WTC11 (cell line): Measurements from ENCODE around the gene MR1. TPM values are rescaled to one million over a fixed set of nuclear protein-coding genes. Genes with fewer than 3 reads are reported as not detected.

ENCODE experiments used
- ATAC-seq: fragments of 200-7000 bp; cut with Tn5 transposase; 2 replicates; pipeline ENCODE4 v1.10.0; 2021; ENCODE audit warnings: mild to moderate bottlenecking, moderate library complexity
- CTCF ChIA-PET: fragments of 300-600 bp; sonication (Branson Sonifier 250); formaldehyde crosslinking; loops from one replicate; lab custom pipeline; 2021; ENCODE audit warnings: antibody characterized with exemption; lab: Charles Lee
- POLR2A ChIA-PET: fragments of 350-600 bp; sonication (Branson Sonifier 250); formaldehyde crosslinking; loops from one replicate; lab custom pipeline; 2021; ENCODE audit warnings: antibody characterized with exemption; lab: Charles Lee
- DNase-seq: peaks from one replicate; pipeline ENCODE4 v3.0.0; 2021; ENCODE audit warnings: low spot score
- H3K27ac Mint-ChIP-seq: 2 replicates; pipeline ENCODE4 v1.8.0; 2021; ENCODE audit warnings: mixed read lengths
- H3K27me3 Mint-ChIP-seq: 2 replicates; pipeline ENCODE4 v1.8.0; 2021; ENCODE audit warnings: low read depth, mild to moderate bottlenecking, moderate library complexity, mixed read lengths
- H3K36me3 Mint-ChIP-seq: 2 replicates; pipeline ENCODE4 v1.8.0; 2021; ENCODE audit warnings: mixed read lengths
- H3K4me1 Mint-ChIP-seq: 2 replicates; pipeline ENCODE4 v1.8.0; 2022; ENCODE audit warnings: mixed read lengths
- H3K4me3 Mint-ChIP-seq: 2 replicates; pipeline ENCODE4 v1.8.0; 2021; ENCODE audit warnings: mild to moderate bottlenecking, moderate library complexity, mixed read lengths
- H3K9me3 Mint-ChIP-seq: 2 replicates; pipeline ENCODE4 v1.8.0; 2021; ENCODE audit warnings: mixed read lengths
- GRHL2 ChIP-seq: fragments of 250-450 bp; sonication (Bioruptor Pico); IDR thresholded peaks from 2 replicates; pipeline ENCODE4 v1.8.0; 2022; ENCODE audit warnings: mild to moderate bottlenecking, moderate library complexity; ENCODE audit not compliant: insufficient replicate concordance, severe bottlenecking
- IRF2 ChIP-seq: sonication (generic); formaldehyde crosslinking; IDR thresholded peaks from 2 replicates; pipeline ENCODE4 v1.8.0; 2022; ENCODE audit warnings: low read depth, missing genetic modification reagents, borderline replicate concordance
- MXD4 ChIP-seq: fragments of 250-450 bp; sonication (Bioruptor Pico); IDR thresholded peaks from 2 replicates; pipeline ENCODE4 v1.8.0; 2021; ENCODE audit warnings: mild to moderate bottlenecking, moderate library complexity, borderline replicate concordance
- MYBL2 ChIP-seq: sonication (generic); formaldehyde crosslinking; IDR thresholded peaks from 2 replicates; pipeline ENCODE4 v1.8.1; 2023; ENCODE audit warnings: mild to moderate bottlenecking, moderate library complexity, missing genetic modification reagents
- SMAD4 ChIP-seq: sonication (generic); formaldehyde crosslinking; IDR thresholded peaks from 2 replicates; pipeline ENCODE4 v1.8.0; 2022; ENCODE audit warnings: mild to moderate bottlenecking, missing genetic modification reagents
- SP1 ChIP-seq: sonication (generic); formaldehyde crosslinking; conservative IDR thresholded peaks from 2 replicates; pipeline ENCODE4 v1.8.1; 2022; ENCODE audit warnings: missing genetic modification reagents
- TCF7 ChIP-seq: sonication (generic); formaldehyde crosslinking; IDR thresholded peaks from 2 replicates; pipeline ENCODE4 v1.8.0; 2022; ENCODE audit warnings: mild to moderate bottlenecking, low read depth, missing genetic modification reagents, moderate library complexity
- ZNF232 ChIP-seq: sonication (generic); formaldehyde crosslinking; IDR thresholded peaks from 2 replicates; pipeline ENCODE4 v1.8.0; 2022; ENCODE audit warnings: mild to moderate bottlenecking, missing genetic modification reagents
- ZNF423 ChIP-seq: fragments of 250-450 bp; sonication (Bioruptor Pico); IDR thresholded peaks from 2 replicates; pipeline ENCODE4 v2.1.2; 2022; ENCODE audit warnings: mild to moderate bottlenecking, moderate library complexity
- total RNA-seq: library from RNA; stranded (reverse); gene quantifications from 3 replicates; pipeline ENCODE4 v1.2.3, GENCODE V29; 2021
- TF ChIP-seq, protein P1 (sequence below): fragments of 250-450 bp; sonication (Bioruptor Pico); IDR thresholded peaks from 2 replicates; pipeline ENCODE4 v1.9.0; 2021; ENCODE audit warnings: mild to moderate bottlenecking, borderline replicate concordance
- TF ChIP-seq, protein P2 (sequence below): fragments of 200-600 bp; IDR thresholded peaks from 2 replicates; pipeline ENCODE4 v1.8.0; 2022; ENCODE audit warnings: antibody characterized with exemption
- TF ChIP-seq, protein P3 (sequence below): sonication (generic); formaldehyde crosslinking; IDR thresholded peaks from 2 replicates; pipeline ENCODE4 v1.8.1; 2023; ENCODE audit warnings: mild to moderate bottlenecking, missing genetic modification reagents, moderate library complexity
- TF ChIP-seq, protein P4 (sequence below): sonication (generic); formaldehyde crosslinking; IDR thresholded peaks from 2 replicates; pipeline ENCODE4 v1.8.0; 2023; ENCODE audit warnings: missing genetic modification reagents, mild to moderate bottlenecking, borderline replicate concordance
- TF ChIP-seq, protein P5 (sequence below): sonication (generic); formaldehyde crosslinking; IDR thresholded peaks from 2 replicates; pipeline ENCODE4 v1.8.0; 2023; ENCODE audit warnings: missing genetic modification reagents
- TF ChIP-seq, protein P6 (sequence below): sonication (generic); formaldehyde crosslinking; IDR thresholded peaks from 2 replicates; pipeline ENCODE4 v1.8.1; 2023; ENCODE audit warnings: mild to moderate bottlenecking, missing genetic modification reagents, borderline replicate concordance
- TF ChIP-seq, protein P7 (sequence below): sonication (generic); formaldehyde crosslinking; IDR thresholded peaks from 2 replicates; pipeline ENCODE4 v1.8.0; 2022; ENCODE audit warnings: mild to moderate bottlenecking, missing genetic modification reagents
- TF ChIP-seq, protein P8 (sequence below): sonication (generic); formaldehyde crosslinking; IDR thresholded peaks from 2 replicates; pipeline ENCODE4 v1.8.1; 2022; ENCODE audit warnings: mild to moderate bottlenecking, missing genetic modification reagents, moderate library complexity, borderline replicate concordance

Gene MR1
- total RNA-seq, 1 experiment from 2014 or later, result 0.28 TPM

DNA sequence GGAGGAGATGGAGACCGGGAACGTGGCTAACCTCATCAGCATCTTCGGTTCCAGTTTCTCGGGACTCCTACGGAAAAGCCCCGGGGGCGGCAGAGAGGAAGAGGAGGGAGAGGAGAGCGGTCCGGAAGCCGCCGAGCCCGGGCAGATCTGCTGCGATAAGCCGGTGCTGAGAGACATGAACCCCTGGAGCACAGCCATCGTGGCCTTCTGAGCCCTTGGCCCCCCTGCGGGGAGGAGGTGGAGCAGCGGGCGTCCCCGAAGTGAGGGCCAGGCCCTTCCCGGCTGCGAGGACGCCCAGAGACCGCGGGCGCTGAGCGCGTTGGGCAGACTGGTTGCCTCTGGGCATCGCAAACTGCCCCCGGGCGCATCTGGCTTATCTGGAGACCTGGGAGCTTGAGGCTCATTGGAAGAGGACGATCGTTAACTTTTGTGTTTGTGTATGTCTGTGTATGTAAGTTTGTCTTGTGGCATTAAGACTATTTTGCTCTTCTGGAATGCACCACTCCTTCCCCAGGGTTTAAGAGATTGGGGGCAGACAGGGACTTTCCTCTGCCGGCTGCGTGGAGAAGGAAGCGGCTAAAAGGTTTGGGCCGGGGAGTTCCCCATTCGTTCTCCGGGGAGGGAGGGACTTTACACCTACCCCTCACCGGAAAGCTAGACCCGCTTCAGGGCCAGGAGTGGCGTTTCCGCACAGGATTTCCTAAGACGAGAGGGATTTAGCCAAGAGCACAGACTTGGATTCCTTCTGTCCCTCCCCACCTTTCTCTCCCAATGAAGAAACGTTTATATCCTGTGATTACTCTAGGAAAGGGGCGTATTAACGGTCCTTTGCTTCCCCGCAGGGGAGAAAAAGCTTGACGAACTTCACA, 56.1 kb downstream of the MR1 start:
- Mint-ChIP-seq H3K9me3 (no peaks in the 10 kb centered on the region), H3K27ac (peak overlapping the region; percentile 74; the same call in 1 of the 2 replicates), H3K4me3 (peak overlapping the region; percentile 94), H3K36me3 (0 out of 2 replicates have a peak, but pooled peaks cover 7% of the 10 kb centered on the region), H3K27me3 (peaks cover 35% of the 10 kb centered on the region), H3K4me1 (peaks cover 40% of the 10 kb centered on the region)
- CTCF ChIA-PET, result interaction anchor here (1.0 to 1.8 kb wide), 6 partner anchors 9 to 208 kb away, joined by 4 to 12 read pairs (median 5); no protein-coding TSS in a partner anchor
- POLR2A ChIA-PET, result interaction anchor here (0.6 to 2.2 kb wide), 8 partner anchors 11 to 71 kb away, joined by 3 to 12 read pairs (median 6); no protein-coding TSS in a partner anchor
- DNase-seq (peak; percentile 63), ATAC-seq (peak; percentile 10)
- TF ChIP-seq, protein P1, sequence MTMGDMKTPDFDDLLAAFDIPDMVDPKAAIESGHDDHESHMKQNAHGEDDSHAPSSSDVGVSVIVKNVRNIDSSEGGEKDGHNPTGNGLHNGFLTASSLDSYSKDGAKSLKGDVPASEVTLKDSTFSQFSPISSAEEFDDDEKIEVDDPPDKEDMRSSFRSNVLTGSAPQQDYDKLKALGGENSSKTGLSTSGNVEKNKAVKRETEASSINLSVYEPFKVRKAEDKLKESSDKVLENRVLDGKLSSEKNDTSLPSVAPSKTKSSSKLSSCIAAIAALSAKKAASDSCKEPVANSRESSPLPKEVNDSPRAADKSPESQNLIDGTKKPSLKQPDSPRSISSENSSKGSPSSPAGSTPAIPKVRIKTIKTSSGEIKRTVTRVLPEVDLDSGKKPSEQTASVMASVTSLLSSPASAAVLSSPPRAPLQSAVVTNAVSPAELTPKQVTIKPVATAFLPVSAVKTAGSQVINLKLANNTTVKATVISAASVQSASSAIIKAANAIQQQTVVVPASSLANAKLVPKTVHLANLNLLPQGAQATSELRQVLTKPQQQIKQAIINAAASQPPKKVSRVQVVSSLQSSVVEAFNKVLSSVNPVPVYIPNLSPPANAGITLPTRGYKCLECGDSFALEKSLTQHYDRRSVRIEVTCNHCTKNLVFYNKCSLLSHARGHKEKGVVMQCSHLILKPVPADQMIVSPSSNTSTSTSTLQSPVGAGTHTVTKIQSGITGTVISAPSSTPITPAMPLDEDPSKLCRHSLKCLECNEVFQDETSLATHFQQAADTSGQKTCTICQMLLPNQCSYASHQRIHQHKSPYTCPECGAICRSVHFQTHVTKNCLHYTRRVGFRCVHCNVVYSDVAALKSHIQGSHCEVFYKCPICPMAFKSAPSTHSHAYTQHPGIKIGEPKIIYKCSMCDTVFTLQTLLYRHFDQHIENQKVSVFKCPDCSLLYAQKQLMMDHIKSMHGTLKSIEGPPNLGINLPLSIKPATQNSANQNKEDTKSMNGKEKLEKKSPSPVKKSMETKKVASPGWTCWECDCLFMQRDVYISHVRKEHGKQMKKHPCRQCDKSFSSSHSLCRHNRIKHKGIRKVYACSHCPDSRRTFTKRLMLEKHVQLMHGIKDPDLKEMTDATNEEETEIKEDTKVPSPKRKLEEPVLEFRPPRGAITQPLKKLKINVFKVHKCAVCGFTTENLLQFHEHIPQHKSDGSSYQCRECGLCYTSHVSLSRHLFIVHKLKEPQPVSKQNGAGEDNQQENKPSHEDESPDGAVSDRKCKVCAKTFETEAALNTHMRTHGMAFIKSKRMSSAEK (CRISPR knock-in tag), result no peak
- TF ChIP-seq IRF2 (no peak), ZNF423 (CRISPR knock-in tag) (no peak), MXD4 (no peak), TCF7 (CRISPR knock-in tag) (no peak), MYBL2 (CRISPR knock-in tag) (0 out of 2 replicates have a peak, but pooled peaks have one; percentile 40), SP1 (0 out of 2 replicates have a peak, but pooled peaks have one; percentile 25), ZNF232 (0 out of 2 replicates have a peak, but pooled peaks have one; percentile 19), GRHL2 (CRISPR knock-in tag) (no peak), SMAD4 (CRISPR knock-in tag) (no peak)
- TF ChIP-seq, protein P2, sequence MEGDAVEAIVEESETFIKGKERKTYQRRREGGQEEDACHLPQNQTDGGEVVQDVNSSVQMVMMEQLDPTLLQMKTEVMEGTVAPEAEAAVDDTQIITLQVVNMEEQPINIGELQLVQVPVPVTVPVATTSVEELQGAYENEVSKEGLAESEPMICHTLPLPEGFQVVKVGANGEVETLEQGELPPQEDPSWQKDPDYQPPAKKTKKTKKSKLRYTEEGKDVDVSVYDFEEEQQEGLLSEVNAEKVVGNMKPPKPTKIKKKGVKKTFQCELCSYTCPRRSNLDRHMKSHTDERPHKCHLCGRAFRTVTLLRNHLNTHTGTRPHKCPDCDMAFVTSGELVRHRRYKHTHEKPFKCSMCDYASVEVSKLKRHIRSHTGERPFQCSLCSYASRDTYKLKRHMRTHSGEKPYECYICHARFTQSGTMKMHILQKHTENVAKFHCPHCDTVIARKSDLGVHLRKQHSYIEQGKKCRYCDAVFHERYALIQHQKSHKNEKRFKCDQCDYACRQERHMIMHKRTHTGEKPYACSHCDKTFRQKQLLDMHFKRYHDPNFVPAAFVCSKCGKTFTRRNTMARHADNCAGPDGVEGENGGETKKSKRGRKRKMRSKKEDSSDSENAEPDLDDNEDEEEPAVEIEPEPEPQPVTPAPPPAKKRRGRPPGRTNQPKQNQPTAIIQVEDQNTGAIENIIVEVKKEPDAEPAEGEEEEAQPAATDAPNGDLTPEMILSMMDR, result no peak
- TF ChIP-seq, protein P3, sequence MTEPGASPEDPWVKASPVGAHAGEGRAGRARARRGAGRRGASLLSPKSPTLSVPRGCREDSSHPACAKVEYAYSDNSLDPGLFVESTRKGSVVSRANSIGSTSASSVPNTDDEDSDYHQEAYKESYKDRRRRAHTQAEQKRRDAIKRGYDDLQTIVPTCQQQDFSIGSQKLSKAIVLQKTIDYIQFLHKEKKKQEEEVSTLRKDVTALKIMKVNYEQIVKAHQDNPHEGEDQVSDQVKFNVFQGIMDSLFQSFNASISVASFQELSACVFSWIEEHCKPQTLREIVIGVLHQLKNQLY (CRISPR knock-in tag), result no peak
- TF ChIP-seq, protein P4, sequence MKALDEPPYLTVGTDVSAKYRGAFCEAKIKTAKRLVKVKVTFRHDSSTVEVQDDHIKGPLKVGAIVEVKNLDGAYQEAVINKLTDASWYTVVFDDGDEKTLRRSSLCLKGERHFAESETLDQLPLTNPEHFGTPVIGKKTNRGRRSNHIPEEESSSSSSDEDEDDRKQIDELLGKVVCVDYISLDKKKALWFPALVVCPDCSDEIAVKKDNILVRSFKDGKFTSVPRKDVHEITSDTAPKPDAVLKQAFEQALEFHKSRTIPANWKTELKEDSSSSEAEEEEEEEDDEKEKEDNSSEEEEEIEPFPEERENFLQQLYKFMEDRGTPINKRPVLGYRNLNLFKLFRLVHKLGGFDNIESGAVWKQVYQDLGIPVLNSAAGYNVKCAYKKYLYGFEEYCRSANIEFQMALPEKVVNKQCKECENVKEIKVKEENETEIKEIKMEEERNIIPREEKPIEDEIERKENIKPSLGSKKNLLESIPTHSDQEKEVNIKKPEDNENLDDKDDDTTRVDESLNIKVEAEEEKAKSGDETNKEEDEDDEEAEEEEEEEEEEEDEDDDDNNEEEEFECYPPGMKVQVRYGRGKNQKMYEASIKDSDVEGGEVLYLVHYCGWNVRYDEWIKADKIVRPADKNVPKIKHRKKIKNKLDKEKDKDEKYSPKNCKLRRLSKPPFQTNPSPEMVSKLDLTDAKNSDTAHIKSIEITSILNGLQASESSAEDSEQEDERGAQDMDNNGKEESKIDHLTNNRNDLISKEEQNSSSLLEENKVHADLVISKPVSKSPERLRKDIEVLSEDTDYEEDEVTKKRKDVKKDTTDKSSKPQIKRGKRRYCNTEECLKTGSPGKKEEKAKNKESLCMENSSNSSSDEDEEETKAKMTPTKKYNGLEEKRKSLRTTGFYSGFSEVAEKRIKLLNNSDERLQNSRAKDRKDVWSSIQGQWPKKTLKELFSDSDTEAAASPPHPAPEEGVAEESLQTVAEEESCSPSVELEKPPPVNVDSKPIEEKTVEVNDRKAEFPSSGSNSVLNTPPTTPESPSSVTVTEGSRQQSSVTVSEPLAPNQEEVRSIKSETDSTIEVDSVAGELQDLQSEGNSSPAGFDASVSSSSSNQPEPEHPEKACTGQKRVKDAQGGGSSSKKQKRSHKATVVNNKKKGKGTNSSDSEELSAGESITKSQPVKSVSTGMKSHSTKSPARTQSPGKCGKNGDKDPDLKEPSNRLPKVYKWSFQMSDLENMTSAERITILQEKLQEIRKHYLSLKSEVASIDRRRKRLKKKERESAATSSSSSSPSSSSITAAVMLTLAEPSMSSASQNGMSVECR, result no peak
- TF ChIP-seq, protein P5, sequence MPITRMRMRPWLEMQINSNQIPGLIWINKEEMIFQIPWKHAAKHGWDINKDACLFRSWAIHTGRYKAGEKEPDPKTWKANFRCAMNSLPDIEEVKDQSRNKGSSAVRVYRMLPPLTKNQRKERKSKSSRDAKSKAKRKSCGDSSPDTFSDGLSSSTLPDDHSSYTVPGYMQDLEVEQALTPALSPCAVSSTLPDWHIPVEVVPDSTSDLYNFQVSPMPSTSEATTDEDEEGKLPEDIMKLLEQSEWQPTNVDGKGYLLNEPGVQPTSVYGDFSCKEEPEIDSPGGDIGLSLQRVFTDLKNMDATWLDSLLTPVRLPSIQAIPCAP (CRISPR knock-in tag), result 0 out of 2 replicates have a peak, but pooled peaks have one; percentile 35
- TF ChIP-seq, protein P6, sequence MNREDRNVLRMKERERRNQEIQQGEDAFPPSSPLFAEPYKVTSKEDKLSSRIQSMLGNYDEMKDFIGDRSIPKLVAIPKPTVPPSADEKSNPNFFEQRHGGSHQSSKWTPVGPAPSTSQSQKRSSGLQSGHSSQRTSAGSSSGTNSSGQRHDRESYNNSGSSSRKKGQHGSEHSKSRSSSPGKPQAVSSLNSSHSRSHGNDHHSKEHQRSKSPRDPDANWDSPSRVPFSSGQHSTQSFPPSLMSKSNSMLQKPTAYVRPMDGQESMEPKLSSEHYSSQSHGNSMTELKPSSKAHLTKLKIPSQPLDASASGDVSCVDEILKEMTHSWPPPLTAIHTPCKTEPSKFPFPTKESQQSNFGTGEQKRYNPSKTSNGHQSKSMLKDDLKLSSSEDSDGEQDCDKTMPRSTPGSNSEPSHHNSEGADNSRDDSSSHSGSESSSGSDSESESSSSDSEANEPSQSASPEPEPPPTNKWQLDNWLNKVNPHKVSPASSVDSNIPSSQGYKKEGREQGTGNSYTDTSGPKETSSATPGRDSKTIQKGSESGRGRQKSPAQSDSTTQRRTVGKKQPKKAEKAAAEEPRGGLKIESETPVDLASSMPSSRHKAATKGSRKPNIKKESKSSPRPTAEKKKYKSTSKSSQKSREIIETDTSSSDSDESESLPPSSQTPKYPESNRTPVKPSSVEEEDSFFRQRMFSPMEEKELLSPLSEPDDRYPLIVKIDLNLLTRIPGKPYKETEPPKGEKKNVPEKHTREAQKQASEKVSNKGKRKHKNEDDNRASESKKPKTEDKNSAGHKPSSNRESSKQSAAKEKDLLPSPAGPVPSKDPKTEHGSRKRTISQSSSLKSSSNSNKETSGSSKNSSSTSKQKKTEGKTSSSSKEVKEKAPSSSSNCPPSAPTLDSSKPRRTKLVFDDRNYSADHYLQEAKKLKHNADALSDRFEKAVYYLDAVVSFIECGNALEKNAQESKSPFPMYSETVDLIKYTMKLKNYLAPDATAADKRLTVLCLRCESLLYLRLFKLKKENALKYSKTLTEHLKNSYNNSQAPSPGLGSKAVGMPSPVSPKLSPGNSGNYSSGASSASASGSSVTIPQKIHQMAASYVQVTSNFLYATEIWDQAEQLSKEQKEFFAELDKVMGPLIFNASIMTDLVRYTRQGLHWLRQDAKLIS (CRISPR knock-in tag), result no peak
- TF ChIP-seq, protein P7, sequence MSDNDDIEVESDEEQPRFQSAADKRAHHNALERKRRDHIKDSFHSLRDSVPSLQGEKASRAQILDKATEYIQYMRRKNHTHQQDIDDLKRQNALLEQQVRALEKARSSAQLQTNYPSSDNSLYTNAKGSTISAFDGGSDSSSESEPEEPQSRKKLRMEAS (CRISPR knock-in tag), result peak; percentile 44; the same call in 1 of the 2 replicates
- TF ChIP-seq, protein P8, sequence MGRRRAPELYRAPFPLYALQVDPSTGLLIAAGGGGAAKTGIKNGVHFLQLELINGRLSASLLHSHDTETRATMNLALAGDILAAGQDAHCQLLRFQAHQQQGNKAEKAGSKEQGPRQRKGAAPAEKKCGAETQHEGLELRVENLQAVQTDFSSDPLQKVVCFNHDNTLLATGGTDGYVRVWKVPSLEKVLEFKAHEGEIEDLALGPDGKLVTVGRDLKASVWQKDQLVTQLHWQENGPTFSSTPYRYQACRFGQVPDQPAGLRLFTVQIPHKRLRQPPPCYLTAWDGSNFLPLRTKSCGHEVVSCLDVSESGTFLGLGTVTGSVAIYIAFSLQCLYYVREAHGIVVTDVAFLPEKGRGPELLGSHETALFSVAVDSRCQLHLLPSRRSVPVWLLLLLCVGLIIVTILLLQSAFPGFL, result no peak
